SU-DHL-6 (cell line): ENCODE measurements around the gene ENDOU.

Source experiments
- H2AFZ ChIP-seq: fragments of 200-600 bp; sonication (generic); 2 replicates; pipeline ENCODE4 v1.6.1; 2014; ENCODE audit warnings: low read depth, mild to moderate bottlenecking, moderate library complexity, mixed read lengths, antibody characterized with exemption, low read length; ENCODE audit not compliant: severe bottlenecking
- H3F3A ChIP-seq: fragments of 200-600 bp; shearing (Covaris generic); 2 replicates; pipeline ENCODE4 v1.6.0; 2016; ENCODE audit warnings: antibody characterized with exemption, mild to moderate bottlenecking; ENCODE audit not compliant: insufficient read depth
- H3K27ac ChIP-seq: fragments of 200-600 bp; sonication (generic); 2 replicates; pipeline ENCODE4 v1.5.1; 2016; ENCODE audit warnings: low read depth, mild to moderate bottlenecking, low read length, moderate library complexity, mixed read lengths
- H3K27me3 ChIP-seq: fragments of 200-600 bp; sonication (generic), shearing (Covaris generic); 2 replicates; pipeline ENCODE4 v1.6.0; 2014; ENCODE audit warnings: mild to moderate bottlenecking, low read length
- H3K36me3 ChIP-seq: fragments of 200-600 bp; sonication (generic); 2 replicates; pipeline ENCODE4 v1.6.1; 2014; ENCODE audit warnings: mild to moderate bottlenecking, low read length, mixed read lengths
- H3K4me2 ChIP-seq: fragments of 300-600, 200-600 bp; shearing (Covaris generic), sonication (generic); 2 replicates; pipeline ENCODE4 v1.6.0; 2014; ENCODE audit warnings: low read length, low read depth, mild to moderate bottlenecking; ENCODE audit not compliant: poor library complexity, severe bottlenecking
- H3K4me3 ChIP-seq: fragments of 200-600 bp; sonication (generic); 2 replicates; pipeline ENCODE4 v1.5.1; 2014; ENCODE audit warnings: antibody characterized with exemption, low read length, mild to moderate bottlenecking, mixed read lengths; ENCODE audit not compliant: insufficient read depth, poor library complexity, severe bottlenecking
- H3K79me2 ChIP-seq: fragments of 200-600 bp; sonication (generic); 2 replicates; pipeline ENCODE4 v1.6.1; 2014; ENCODE audit warnings: mild to moderate bottlenecking, low read length, moderate library complexity; ENCODE audit not compliant: insufficient read depth
- H3K9ac ChIP-seq: fragments of 200-600 bp; sonication (generic); 2 replicates; pipeline ENCODE4 v1.7.0; 2014; ENCODE audit warnings: mild to moderate bottlenecking, low read length
- H3K9me2 ChIP-seq: fragments of 200-600 bp; sonication (generic); replicated peaks from 2 replicates; pipeline ENCODE4 v1.6.1; 2014; ENCODE audit warnings: low read length; ENCODE audit not compliant: insufficient read depth
- H3K9me3 ChIP-seq: fragments of 200-600 bp; sonication (generic); 2 replicates; pipeline ENCODE4 v1.6.1; 2014; ENCODE audit warnings: low read length, mixed read lengths; ENCODE audit not compliant: insufficient read depth
- H4K20me1 ChIP-seq: fragments of 200-600 bp; sonication (generic); 2 replicates; pipeline ENCODE4 v1.6.1; 2014; ENCODE audit warnings: low read depth, mild to moderate bottlenecking, antibody characterized with exemption, low read length, moderate library complexity, mixed read lengths
- EZH2phosphoT487 ChIP-seq: fragments of 200-600 bp; sonication (generic), shearing (Covaris generic); conservative IDR thresholded peaks from 2 replicates; pipeline ENCODE4 v1.6.1; 2018; ENCODE audit warnings: mild to moderate bottlenecking, antibody characterized with exemption, low read length, moderate library complexity, mixed read lengths
- TF ChIP-seq, protein P1 (sequence below): fragments of 200-600 bp; sonication (generic); IDR thresholded peaks from one replicate; pipeline ENCODE4 v1.5.1; 2017; ENCODE audit warnings: antibody characterized with exemption, mild to moderate bottlenecking, low read length, moderate library complexity; ENCODE audit not compliant: insufficient read depth, poor library complexity, severe bottlenecking

ENDOU gene

DNA sequence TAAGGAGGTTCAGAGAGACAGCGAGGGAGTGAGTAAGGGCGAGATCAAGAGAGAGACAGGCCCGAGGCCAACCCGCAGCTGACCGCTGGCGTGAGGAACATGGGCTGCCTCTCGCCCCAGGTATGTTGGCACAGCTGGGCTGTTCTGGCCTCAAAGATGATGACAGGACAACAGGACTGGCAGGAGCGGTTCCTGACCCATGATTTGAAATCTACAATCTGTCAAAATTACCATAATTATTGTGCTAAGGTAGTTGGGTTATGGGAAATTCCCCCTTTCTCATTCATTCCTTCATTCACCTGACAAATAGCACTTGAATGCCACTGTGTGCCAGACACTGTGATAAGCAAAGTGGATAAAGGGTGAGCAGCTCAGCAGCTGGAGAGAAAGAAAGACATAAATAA, 5.1 kb upstream of the ENDOU start:
- TF ChIP-seq, protein P1, sequence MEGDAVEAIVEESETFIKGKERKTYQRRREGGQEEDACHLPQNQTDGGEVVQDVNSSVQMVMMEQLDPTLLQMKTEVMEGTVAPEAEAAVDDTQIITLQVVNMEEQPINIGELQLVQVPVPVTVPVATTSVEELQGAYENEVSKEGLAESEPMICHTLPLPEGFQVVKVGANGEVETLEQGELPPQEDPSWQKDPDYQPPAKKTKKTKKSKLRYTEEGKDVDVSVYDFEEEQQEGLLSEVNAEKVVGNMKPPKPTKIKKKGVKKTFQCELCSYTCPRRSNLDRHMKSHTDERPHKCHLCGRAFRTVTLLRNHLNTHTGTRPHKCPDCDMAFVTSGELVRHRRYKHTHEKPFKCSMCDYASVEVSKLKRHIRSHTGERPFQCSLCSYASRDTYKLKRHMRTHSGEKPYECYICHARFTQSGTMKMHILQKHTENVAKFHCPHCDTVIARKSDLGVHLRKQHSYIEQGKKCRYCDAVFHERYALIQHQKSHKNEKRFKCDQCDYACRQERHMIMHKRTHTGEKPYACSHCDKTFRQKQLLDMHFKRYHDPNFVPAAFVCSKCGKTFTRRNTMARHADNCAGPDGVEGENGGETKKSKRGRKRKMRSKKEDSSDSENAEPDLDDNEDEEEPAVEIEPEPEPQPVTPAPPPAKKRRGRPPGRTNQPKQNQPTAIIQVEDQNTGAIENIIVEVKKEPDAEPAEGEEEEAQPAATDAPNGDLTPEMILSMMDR: no peak
- no peak for TF ChIP-seq EZH2phosphoT487
- Histone ChIP-seq H2AFZ (no peak overlapping the region), H3K9me2 (no peaks in the 10 kb centered on the region), H3K4me3 (no peak overlapping the region), H3F3A (no peaks in the 10 kb centered on the region), H3K36me3 (no peaks in the 10 kb centered on the region), H3K27ac (no peak overlapping the region), H3K9ac (no peak overlapping the region), H3K4me2 (no peak overlapping the region), H4K20me1 (no peaks in the 10 kb centered on the region), H3K27me3 (no peaks in the 10 kb centered on the region), H3K79me2 (no peaks in the 10 kb centered on the region), H3K9me3 (no peaks in the 10 kb centered on the region)

DNA sequence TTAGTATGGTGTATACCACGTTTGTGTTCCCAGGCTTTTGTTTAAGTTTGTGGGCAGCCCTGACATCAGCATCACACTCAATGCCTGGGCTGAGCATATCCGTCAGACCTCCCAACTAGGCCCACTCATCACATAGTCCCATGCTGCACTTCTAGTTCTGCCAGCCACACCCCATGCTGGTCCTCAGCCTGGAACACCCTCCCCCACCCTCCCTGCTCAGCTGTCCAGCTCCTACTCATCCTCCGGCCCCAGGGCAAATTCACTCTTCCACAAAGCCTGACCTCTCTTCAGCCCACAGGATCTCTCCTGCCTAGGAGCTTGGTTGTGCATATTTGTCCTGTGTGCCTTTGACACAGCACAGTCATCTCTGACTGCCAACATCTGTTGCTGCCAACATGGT, 3.9 kb upstream of the ENDOU start:
- no peak overlapping the region for H2AFZ ChIP-seq
- H3K9ac ChIP-seq: no peak overlapping the region
- H3K36me3 ChIP-seq: no peaks in the 10 kb centered on the region

DNA sequence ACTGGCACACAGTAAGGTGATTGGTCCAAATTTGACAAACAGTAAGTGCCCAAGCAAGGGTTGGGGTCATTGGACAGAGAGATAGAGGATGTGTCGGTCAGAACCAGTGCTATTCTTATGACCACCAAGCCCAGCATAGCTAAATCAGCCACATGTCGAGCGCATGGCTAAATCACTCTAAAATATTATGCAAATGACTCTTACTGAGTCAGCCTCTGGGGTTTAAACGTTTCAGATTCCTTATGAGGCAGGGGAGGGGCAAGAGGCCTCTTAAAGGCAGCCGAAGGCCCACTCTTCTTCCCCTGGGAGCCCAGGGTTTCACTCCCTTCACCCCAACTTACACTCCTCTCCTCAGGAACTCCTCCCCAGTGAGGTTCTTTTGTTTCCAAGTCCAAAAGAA, 603 bp upstream of the ENDOU start:
- no peaks in the 10 kb centered on the region for H3K9me3 ChIP-seq
- H3F3A ChIP-seq: no peaks in the 10 kb centered on the region
- H3K9ac ChIP-seq: no peak overlapping the region
- no peak overlapping the region for H2AFZ ChIP-seq
- H3K79me2 ChIP-seq: no peaks in the 10 kb centered on the region
- no peak overlapping the region for H3K4me2 ChIP-seq
- H3K9me2 ChIP-seq: no peaks in the 10 kb centered on the region
- H3K4me3 ChIP-seq: no peak overlapping the region
- TF ChIP-seq, protein P1: no peak
- TF ChIP-seq EZH2phosphoT487: no peak
- no peaks in the 10 kb centered on the region for H3K27me3 ChIP-seq
- H4K20me1 ChIP-seq: no peaks in the 10 kb centered on the region
- H3K36me3 ChIP-seq: no peaks in the 10 kb centered on the region
- H3K27ac ChIP-seq: no peak overlapping the region

More for the DNA sequence above, 3.9 kb upstream of the ENDOU start:
- no peak overlapping the region for H3K4me3 ChIP-seq
- no peaks in the 10 kb centered on the region for H3K79me2 ChIP-seq
- H3K27ac ChIP-seq: no peak overlapping the region
- H3F3A ChIP-seq: no peaks in the 10 kb centered on the region
- no peak for TF ChIP-seq EZH2phosphoT487
- TF ChIP-seq, protein P1: no peak
- H3K27me3 ChIP-seq: no peaks in the 10 kb centered on the region
- H3K9me3 ChIP-seq: no peaks in the 10 kb centered on the region
- no peaks in the 10 kb centered on the region for H4K20me1 ChIP-seq
- no peak overlapping the region for H3K4me2 ChIP-seq
- no peaks in the 10 kb centered on the region for H3K9me2 ChIP-seq
